ENCODE measurements around the gene UGT1A4.
A peak's percentile ranks its signal among the peaks of the same experiment; 100 is the strongest.
"Not testable (repeated sequence)": the region's sequence is repeated elsewhere in the genome, so short reads cannot be mapped to it uniquely, and the experiment has no call there.

UGT1A4 gene

GRCh38 chr2:233700028-233700635, 18.4 kb upstream of the UGT1A4 start:
- no peak for DNase-seq (ENCODE audit: low spot score)

GRCh38 chr2:233700842-233701241, 17.7 kb upstream of the UGT1A4 start:
- not testable (repeated sequence) for DNase-seq (ENCODE audit: low spot score)

- DNase-seq (ENCODE audit: low spot score), result no peak
Measured at GRCh38 chr2:233702238-233702637, 16.3 kb upstream of the UGT1A4 start.

GRCh38 chr2:233705911-233706506, 12.5 kb upstream of the UGT1A4 start:
- DNase-seq (ENCODE audit: low spot score), result no peak

GRCh38 chr2:233706720-233707119, 11.8 kb upstream of the UGT1A4 start:
- DNase-seq (ENCODE audit: low spot score), result no peak

- peak; percentile 70 for DNase-seq (ENCODE audit: low spot score)
Measured at GRCh38 chr2:233707940-233708644, 10.4 kb upstream of the UGT1A4 start.

- no peak for DNase-seq (ENCODE audit: low spot score)
Measured at GRCh38 chr2:233708942-233709341, 9.6 kb upstream of the UGT1A4 start.

GRCh38 chr2:233711312-233712008, 7.1 kb upstream of the UGT1A4 start:
- peak; percentile 65 for DNase-seq (ENCODE audit: low spot score)

GRCh38 chr2:233712611-233713261, 5.8 kb upstream of the UGT1A4 start, which contains the start of gene UGT1A5:
TSS of gene UGT1A5 (plus strand) at chr2:233712907. CDS start at chr2:233712992, 85 bp downstream.
- no peak for DNase-seq (ENCODE audit: low spot score)

GRCh38 chr2:233713262-233713615, 5.3 kb upstream of the UGT1A4 start:
- DNase-seq (ENCODE audit: low spot score), result no peak

GRCh38 chr2:233714121-233714520, 4.4 kb upstream of the UGT1A4 start:
- DNase-seq (ENCODE audit: low spot score), result no peak

GRCh38 chr2:233728723-233729301, 10.3 kb downstream of the UGT1A4 start, which contains the start of gene UGT1A3:
TSS of gene UGT1A3 (plus strand) at chr2:233729042. CDS start at chr2:233729127, 85 bp downstream.
- no peak for DNase-seq (ENCODE audit: low spot score)

GRCh38 chr2:233736868-233737653, 18.5 kb downstream of the UGT1A4 start:
- DNase-seq (ENCODE audit: low spot score), result not testable (repeated sequence)

- DNase-seq (ENCODE audit: low spot score), result no peak
Measured at GRCh38 chr2:233740870-233741269, 22.3 kb downstream of the UGT1A4 start.

- DNase-seq (ENCODE audit: low spot score), result no peak
Measured at GRCh38 chr2:233743464-233744259, 25.1 kb downstream of the UGT1A4 start.

GRCh38 chr2:233745073-233745755, 26.7 kb downstream of the UGT1A4 start:
- no peak for DNase-seq (ENCODE audit: low spot score)

GRCh38 chr2:233745838-233746237, 27.3 kb downstream of the UGT1A4 start:
- not testable (repeated sequence) for DNase-seq (ENCODE audit: low spot score)

- no peak for DNase-seq (ENCODE audit: low spot score)
Measured at GRCh38 chr2:233746475-233747282, 28.1 kb downstream of the UGT1A4 start.

- no peak for DNase-seq (ENCODE audit: low spot score)
Measured at GRCh38 chr2:233747283-233747544, 28.7 kb downstream of the UGT1A4 start.

All from COLO829 (cell line).